Fibroblast of upper back skin (primary cell): ENCODE results near the gene OLFML1.

Experiments
- DNase-seq: peaks from one replicate; pipeline ENCODE4 v3.0.0-alpha.2; 2013

The OLFML1 gene

GRCh38 chr11:7533199-7534041, 48.1 kb downstream of the OLFML1 start:
- DNase-seq: no peak

GRCh38 chr11:7534042-7534378, 48.7 kb downstream of the OLFML1 start:
- no peak for DNase-seq

- DNase-seq: no peak
Observed at GRCh38 chr11:7536100-7536499, 50.8 kb downstream of the OLFML1 start.

- DNase-seq: no peak
Observed at GRCh38 chr11:7537265-7537664, 52.0 kb downstream of the OLFML1 start.

GRCh38 chr11:7538031-7538430, 52.7 kb downstream of the OLFML1 start:
- DNase-seq: no peak

- DNase-seq: no peak
Observed at GRCh38 chr11:7538466-7539454, 53.5 kb downstream of the OLFML1 start.

GRCh38 chr11:7540830-7541555, 55.7 kb downstream of the OLFML1 start:
- DNase-seq: no peak

GRCh38 chr11:7543302-7543701, 58.0 kb downstream of the OLFML1 start:
- DNase-seq: no peak

- DNase-seq: no peak
Observed at GRCh38 chr11:7544021-7544420, 58.7 kb downstream of the OLFML1 start.

GRCh38 chr11:7545611-7546010, 60.3 kb downstream of the OLFML1 start:
- no peak for DNase-seq

- DNase-seq: no peak
Observed at GRCh38 chr11:7546324-7546791, 61.1 kb downstream of the OLFML1 start.

GRCh38 chr11:7547687-7548086, 62.4 kb downstream of the OLFML1 start:
- DNase-seq: no peak

GRCh38 chr11:7548659-7549274, 63.5 kb downstream of the OLFML1 start:
- DNase-seq: no peak

GRCh38 chr11:7549681-7550080, 64.4 kb downstream of the OLFML1 start:
- no peak for DNase-seq

- DNase-seq: peak; percentile 79
Observed at GRCh38 chr11:7551571-7551970, 66.3 kb downstream of the OLFML1 start.

GRCh38 chr11:7552666-7553065, 67.4 kb downstream of the OLFML1 start:
- DNase-seq: no peak

GRCh38 chr11:7555052-7555699, 69.9 kb downstream of the OLFML1 start:
- no peak for DNase-seq

GRCh38 chr11:7558046-7558445, 72.7 kb downstream of the OLFML1 start:
- no peak for DNase-seq

GRCh38 chr11:7559398-7560283, 74.3 kb downstream of the OLFML1 start:
- DNase-seq: no peak
